HepG2 (cell line): ENCODE results near the gene NELL1. TPM values are rescaled to one million over a fixed set of nuclear protein-coding genes. Genes with fewer than 3 reads are reported as not detected.

Source experiments
- ATAC-seq: fragments of 200-7000 bp; cut with Tn5 transposase; 3 replicates; pipeline ENCODE4 v1.9.1; 2020; ENCODE audit warnings: mild to moderate bottlenecking, moderate library complexity
- BruUV-seq: library from RNA; stranded (reverse); fragments of 400-500 nt; replicated peaks from 2 replicates; lab custom pipeline; 2021; lab: Mats Ljungman, UMichigan
- CTCF ChIA-PET: fragments of 300-600 bp; formaldehyde crosslinking; extraction: SDS; loops from one replicate; lab custom pipeline; 2021; ENCODE audit warnings: low total read pairs, inconsistent platforms, low intra/inter-chr PET ratio; lab: Yijun Ruan, JAX
- POLR2A ChIA-PET: fragments of 350-600 bp; sonication (Branson Sonifier 250); formaldehyde crosslinking; loops from one replicate; lab custom pipeline; 2020; ENCODE audit warnings: antibody characterized with exemption, inconsistent platforms; lab: Yijun Ruan, JAX
- DNase-seq: peaks from one replicate; pipeline ENCODE4 v3.0.0-alpha.2; 2015; ENCODE audit warnings: low spot score
- FAIRE-seq: peaks from 3 replicates; lab custom pipeline; 2011; peaks lifted over from hg19 to GRCh38; lab: Jason Lieb, UNC
- H2AFZ ChIP-seq: one replicate; pipeline ENCODE4 v1.6.1; 2011; ENCODE audit warnings: low read length, inconsistent platforms
- H3K27ac ChIP-seq: fragments of 300-600 bp; 3 replicates; pipeline ENCODE4 v1.8.0; 2011; ENCODE audit warnings: mixed run types, mild to moderate bottlenecking, mixed read lengths, low read length, inconsistent platforms; ENCODE audit not compliant: insufficient read depth; ENCODE audit errors: extremely low read length
- H3K27me3 ChIP-seq, 2 experiments: fragments of 200-600 bp in 1 of 2; 2 replicates in 1 of 2; 3 replicates in 1 of 2; pipeline versions ENCODE4 v1.6.0 to v1.8.0; 2011; ENCODE audit warnings: low read length in 2 of 2, mild to moderate bottlenecking in 2 of 2, moderate library complexity in 2 of 2, inconsistent platforms in 1 of 2; ENCODE audit not compliant: insufficient read depth in 2 of 2, control insufficient read depth in 1 of 2
- H3K36me3 ChIP-seq, 2 experiments: fragments of 200-600 bp in 1 of 2; replicated peaks in 1 of 2; 2 replicates in 1 of 2; 3 replicates in 1 of 2; pipeline versions ENCODE4 v1.5.1 to v1.8.0; 2011; ENCODE audit warnings: low read length in 2 of 2, inconsistent platforms in 1 of 2; ENCODE audit not compliant: insufficient read depth in 2 of 2, control insufficient read depth in 1 of 2
- H3K4me1 ChIP-seq: 2 replicates; pipeline ENCODE4 v1.5.1; 2012; ENCODE audit warnings: low read length, inconsistent platforms; ENCODE audit not compliant: insufficient read depth
- H3K4me2 ChIP-seq: 2 replicates; pipeline ENCODE4 v1.6.0; 2011; ENCODE audit warnings: low read depth, low read length, inconsistent platforms
- H3K4me3 ChIP-seq, 3 experiments: fragments of 200-600 bp in 1 of 3; sonication (generic), shearing (Covaris generic) in 1 of 3; replicated peaks in 1 of 3; 2 replicates each; pipeline ENCODE4 v1.5.1; 2011 to 2016; ENCODE audit warnings: low read length in 3 of 3, inconsistent platforms in 2 of 3, low read depth in 2 of 3, mild to moderate bottlenecking in 2 of 3, control low read depth in 1 of 3, mixed read lengths in 1 of 3; ENCODE audit not compliant: insufficient read depth in 1 of 3
- H3K79me2 ChIP-seq: one replicate; pipeline ENCODE4 v1.6.1; 2011; ENCODE audit warnings: low read length, inconsistent platforms; ENCODE audit not compliant: insufficient read depth
- H3K9ac ChIP-seq: 2 replicates; pipeline ENCODE4 v1.6.0; 2011; ENCODE audit warnings: mild to moderate bottlenecking, low read depth, low read length, inconsistent platforms; ENCODE audit not compliant: insufficient read depth
- H3K9me3 ChIP-seq: 2 replicates; pipeline ENCODE4 v1.5.1; 2012; ENCODE audit warnings: mild to moderate bottlenecking, low read length
- H4K20me1 ChIP-seq: 2 replicates; pipeline ENCODE4 v1.6.0; 2011; ENCODE audit warnings: inconsistent platforms, mild to moderate bottlenecking, low read length, moderate library complexity; ENCODE audit not compliant: insufficient read depth
- ETV6 ChIP-seq: sonication (generic); formaldehyde crosslinking; conservative IDR thresholded peaks from 2 replicates; pipeline ENCODE4 v1.4.0; 2020; ENCODE audit warnings: missing genetic modification reagents
- FOXO4 ChIP-seq: sonication (generic); formaldehyde crosslinking; conservative IDR thresholded peaks from 2 replicates; pipeline ENCODE4 v1.8.1; 2023; ENCODE audit warnings: missing genetic modification reagents
- KMT2B ChIP-seq: IDR thresholded peaks from 2 replicates; pipeline ENCODE4 v1.6.1; 2016; ENCODE audit warnings: missing genetic modification reagents, missing compliant biosample characterization
- PLSCR1 ChIP-seq: sonication (generic); formaldehyde crosslinking; IDR thresholded peaks from 2 replicates; pipeline ENCODE4 v1.5.0; 2020; ENCODE audit warnings: missing genetic modification reagents, mild to moderate bottlenecking, borderline replicate concordance
- RERE ChIP-seq: IDR thresholded peaks from 2 replicates; pipeline ENCODE4 v1.6.1; 2016; ENCODE audit warnings: low read depth, missing genetic modification reagents, missing compliant biosample characterization
- TBL1XR1 ChIP-seq: fragments of 150-350 bp; IDR thresholded peaks from 2 replicates; pipeline ENCODE4 v1.6.1; 2014; ENCODE audit warnings: borderline replicate concordance, low read length; ENCODE audit not compliant: partially characterized antibody
- ZNF282 ChIP-seq: fragments of 450-650 bp; IDR thresholded peaks from 2 replicates; pipeline ENCODE4 v1.6.1; 2018; ENCODE audit not compliant: partially characterized antibody
- ZNF326 ChIP-seq: sonication (generic); formaldehyde crosslinking; IDR thresholded peaks from 2 replicates; pipeline ENCODE4 v1.4.0; 2020; ENCODE audit warnings: missing genetic modification reagents, borderline replicate concordance
- in situ Hi-C: cut with HindIII; loops from 2 replicates; pipeline ENCODE4 v1.10.0; 2017; ENCODE audit warnings: low pct_unique_long_range_greater_than_20kb; ENCODE audit not compliant: extremely low pct_ligation_motif_present
- intact Hi-C: fragments of 100-400 bp; cut with micrococcal nuclease; formaldehyde crosslinking; loops from one replicate; pipeline ENCODE4 v1.10.0; 2022; ENCODE audit not compliant: unreplicated experiment
- polyA plus RNA-seq, 8 experiments: library from polyadenylated mRNA; depleted of rRNA in 3 of 8; stranded (reverse) in 7 of 8; unstranded in 1 of 8; fragments of >200 nt; fragmentation: Illumina TruSeq in 4 of 8; extraction: Trizol in 4 of 8; gene quantifications; 2 replicates each; pipeline versions ENCODE4 v1.2.1 to v1.2.3, GENCODE V29; 2011 to 2016; ENCODE audit warnings: low read depth in 4 of 8, missing spikeins in 1 of 8, mixed read lengths in 1 of 8; ENCODE audit not compliant: insufficient read depth in 1 of 8
- total RNA-seq, 5 experiments: library from RNA; depleted of rRNA; stranded (reverse); fragments of >200 nt; fragmentation: Illumina TruSeq; extraction: Trizol; gene quantifications; 2 replicates each; pipeline ENCODE4 v1.2.3, GENCODE V29; 2016; ENCODE audit warnings: low read depth in 1 of 5

Gene NELL1
- total and polyA plus RNA-seq, 2 of the 13 experiments (the other 11 are each of a cell fraction or from before 2014, with no cell fraction given), result not detected

GRCh38 chr11:20770414-20770946, 101.1 kb downstream of the NELL1 start (continued):
- TF ChIP-seq TBL1XR1 (no peak), ZNF326 (CRISPR knock-in tag) (no peak), FOXO4 (CRISPR knock-in tag) (no peak), KMT2B (CRISPR knock-in tag) (no peak), ZNF282 (no peak), RERE (CRISPR knock-in tag) (no peak)
- TF ChIP-seq, all 625 proteins: peak for 0

GRCh38 chr11:20771026-20771425, 101.6 kb downstream of the NELL1 start:
- in situ Hi-C loops, result no loop called here

More at GRCh38 chr11:20771026-20771425, 101.6 kb downstream of the NELL1 start:
- FAIRE-seq, result no peak
- H3K4me2 ChIP-seq, result no peak overlapping the region
- no peaks in the 10 kb centered on the region for H4K20me1 ChIP-seq
- H2AFZ ChIP-seq, result no peak overlapping the region
- no peak for TF ChIP-seq ETV6 (CRISPR knock-in tag)
- no peak for TF ChIP-seq PLSCR1 (CRISPR knock-in tag)
- TF ChIP-seq, all 625 proteins: peak for 0
- CTCF ChIA-PET, result no interaction called here
- Histone ChIP-seq H3K36me3 (no peaks in the 10 kb centered on the region), H3K79me2 (no peaks in the 10 kb centered on the region), H3K9me3 (no peaks in the 10 kb centered on the region), H3K9ac (no peak overlapping the region), H3K4me1 (no peaks in the 10 kb centered on the region), H3K27me3 (no peaks in the 10 kb centered on the region; a peak in 1 of 5 replicates), H3K4me3 (no peak overlapping the region), H3K27ac (no peak overlapping the region)
- intact Hi-C loops, result no loop called here
- BruUV-seq, result no TSS peak
- ATAC-seq, result no peak
- no peak for DNase-seq
- POLR2A ChIA-PET, result no interaction called here
